Tibial nerve (tissue), 4 donors: Measurements from ENCODE around the gene ARHGEF33.
A peak's percentile ranks its signal among the peaks of the same experiment; 100 is the strongest.

Experiments
- CTCF ChIP-seq, 5 experiments: fragments of 200-600 bp in 3 of 5; fragments of 450-650 bp in 2 of 5; sonication (generic) in 3 of 5; IDR thresholded peaks; one replicate each; pipeline ENCODE4 v1.5.1; 2016 to 2019; ENCODE audit warnings: antibody characterized with exemption in 5 of 5, mild to moderate bottlenecking in 3 of 5, moderate library complexity in 2 of 5
- EP300 ChIP-seq, 2 donors: sonication (generic); formaldehyde crosslinking; IDR thresholded peaks; one replicate each; pipeline ENCODE4 v1.6.1; 2017; ENCODE audit warnings: antibody characterized with exemption in 2 of 2, mild to moderate bottlenecking in 1 of 2

GRCh38 chr2:38875576-38876367 lies 13.9 kb upstream of the ARHGEF33 start, which contains the start of the genes DHX57 and MORN2:
- TF ChIP-seq CTCF (IDR thresholded peaks at IDR 0.05) (no peak), EP300 (IDR thresholded peaks at IDR 0.05) (peak; percentile 20 to 60)
